Keratinocyte (primary cell): ENCODE data around the gene FAM90A1.
"Not testable (repeated sequence)": the region's sequence is repeated elsewhere in the genome, so short reads cannot be mapped to it uniquely, and the experiment has no call there.

Source experiments
- EZH2 ChIP-seq: IDR thresholded peaks from one replicate; pipeline ENCODE4 v1.6.1; 2012; ENCODE audit warnings: inconsistent platforms, mild to moderate bottlenecking, low read length, moderate library complexity
- TF ChIP-seq, protein P1 (sequence below), 3 experiments: IDR thresholded peaks in 1 of 3; conservative IDR thresholded peaks in 1 of 3; optimal IDR thresholded peaks in 1 of 3; 2 replicates in 2 of 3; 3 replicates in 1 of 3; pipeline versions ENCODE3 to v1.5.1; 2011; ENCODE audit warnings: low read length in 3 of 3, mild to moderate bottlenecking in 3 of 3, moderate library complexity in 2 of 3, control low read depth in 1 of 3, inconsistent platforms in 1 of 3; ENCODE audit not compliant: insufficient read depth in 2 of 3; ENCODE audit errors: extremely low read depth in 1 of 3

DNA sequence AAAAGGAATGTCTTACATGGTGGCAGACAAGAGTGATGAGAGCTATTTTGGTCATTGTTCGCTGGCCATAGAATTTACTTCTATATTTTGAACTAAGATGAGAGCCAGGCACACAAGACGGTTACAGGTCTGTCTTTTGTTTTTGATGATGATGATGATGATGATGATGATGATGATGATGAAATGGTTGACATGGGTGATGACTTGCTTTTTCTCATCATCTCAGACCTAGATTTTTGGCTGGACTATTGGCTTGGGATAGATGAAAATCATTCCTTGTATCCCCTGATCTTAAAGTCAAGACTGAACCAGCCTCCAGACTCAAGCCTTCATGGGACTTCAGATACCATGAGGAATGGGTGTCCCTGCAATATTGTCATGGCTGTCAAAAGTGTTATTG lies 49.0 kb upstream of the FAM90A1 start:
- TF ChIP-seq, protein P1, sequence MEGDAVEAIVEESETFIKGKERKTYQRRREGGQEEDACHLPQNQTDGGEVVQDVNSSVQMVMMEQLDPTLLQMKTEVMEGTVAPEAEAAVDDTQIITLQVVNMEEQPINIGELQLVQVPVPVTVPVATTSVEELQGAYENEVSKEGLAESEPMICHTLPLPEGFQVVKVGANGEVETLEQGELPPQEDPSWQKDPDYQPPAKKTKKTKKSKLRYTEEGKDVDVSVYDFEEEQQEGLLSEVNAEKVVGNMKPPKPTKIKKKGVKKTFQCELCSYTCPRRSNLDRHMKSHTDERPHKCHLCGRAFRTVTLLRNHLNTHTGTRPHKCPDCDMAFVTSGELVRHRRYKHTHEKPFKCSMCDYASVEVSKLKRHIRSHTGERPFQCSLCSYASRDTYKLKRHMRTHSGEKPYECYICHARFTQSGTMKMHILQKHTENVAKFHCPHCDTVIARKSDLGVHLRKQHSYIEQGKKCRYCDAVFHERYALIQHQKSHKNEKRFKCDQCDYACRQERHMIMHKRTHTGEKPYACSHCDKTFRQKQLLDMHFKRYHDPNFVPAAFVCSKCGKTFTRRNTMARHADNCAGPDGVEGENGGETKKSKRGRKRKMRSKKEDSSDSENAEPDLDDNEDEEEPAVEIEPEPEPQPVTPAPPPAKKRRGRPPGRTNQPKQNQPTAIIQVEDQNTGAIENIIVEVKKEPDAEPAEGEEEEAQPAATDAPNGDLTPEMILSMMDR (optimal IDR thresholded peaks at IDR 0.05 in 1 of 3, IDR thresholded peaks at IDR 0.05 in 1 of 3, conservative IDR thresholded peaks at IDR 0.05 in 1 of 3; ENCODE audit: extremely low read depth in 1 of 3, insufficient read depth in 2 of 3, low read length in 3 of 3), result not testable (repeated sequence)
- TF ChIP-seq EZH2, result not testable (repeated sequence)
